HG03175 (cell line): ENCODE measurements around the gene WNK4.

ENCODE experiments used
- ATAC-seq: cut with Tn5 transposase; IDR thresholded peaks from one replicate; pipeline ENCODE4 v1.9.1; 2021; ENCODE audit warnings: mild to moderate bottlenecking, moderate library complexity; ENCODE audit not compliant: unreplicated experiment

WNK4 gene

DNA sequence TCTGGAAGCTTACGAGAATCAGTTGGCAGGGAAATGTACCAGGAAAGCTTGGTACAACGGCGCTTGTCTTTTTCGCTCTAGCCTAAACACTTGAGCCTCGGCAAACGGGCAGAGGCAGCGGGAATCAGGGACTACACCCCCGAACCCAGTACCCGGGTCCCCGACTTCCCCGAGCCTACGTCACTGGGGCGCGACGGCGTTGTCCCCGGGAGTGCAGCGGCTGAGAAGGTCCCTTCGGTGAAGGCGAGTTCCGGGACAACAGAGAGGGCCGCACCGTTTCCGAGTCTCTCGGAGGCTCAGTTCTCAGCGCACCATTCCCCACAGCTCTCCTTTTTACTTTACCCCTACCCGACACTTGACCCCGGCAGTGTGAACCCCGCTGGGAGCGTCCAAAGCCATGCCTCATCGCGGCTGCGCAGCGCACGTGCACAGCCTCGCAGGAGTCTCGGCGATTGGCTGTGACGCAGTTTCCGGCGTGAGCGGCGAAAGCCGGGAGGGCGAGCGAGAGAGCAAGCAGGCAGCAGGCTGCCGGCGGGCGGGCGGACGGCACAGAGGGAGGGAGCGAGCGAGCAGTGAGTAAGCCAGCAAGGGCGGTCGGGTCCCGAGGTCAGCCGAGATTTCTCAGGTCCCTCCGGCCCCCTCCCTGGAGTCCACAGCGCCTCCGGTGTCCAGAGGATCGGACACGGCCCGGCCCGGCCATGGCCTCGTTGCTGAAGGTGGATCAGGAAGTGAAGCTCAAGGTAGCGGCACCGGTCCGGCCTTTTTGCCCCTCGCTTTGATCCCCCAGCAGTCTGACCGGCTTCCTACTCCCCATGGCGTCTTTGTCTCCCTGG is 52.7 kb downstream of the WNK4 start, which contains the start of gene PSME3:
Gene PSME3 (plus strand): TSS at position 464 of the 833 bp plus-strand sequence. CDS start 235 bp downstream, at position 699.
- peak; percentile 86 for ATAC-seq

DNA sequence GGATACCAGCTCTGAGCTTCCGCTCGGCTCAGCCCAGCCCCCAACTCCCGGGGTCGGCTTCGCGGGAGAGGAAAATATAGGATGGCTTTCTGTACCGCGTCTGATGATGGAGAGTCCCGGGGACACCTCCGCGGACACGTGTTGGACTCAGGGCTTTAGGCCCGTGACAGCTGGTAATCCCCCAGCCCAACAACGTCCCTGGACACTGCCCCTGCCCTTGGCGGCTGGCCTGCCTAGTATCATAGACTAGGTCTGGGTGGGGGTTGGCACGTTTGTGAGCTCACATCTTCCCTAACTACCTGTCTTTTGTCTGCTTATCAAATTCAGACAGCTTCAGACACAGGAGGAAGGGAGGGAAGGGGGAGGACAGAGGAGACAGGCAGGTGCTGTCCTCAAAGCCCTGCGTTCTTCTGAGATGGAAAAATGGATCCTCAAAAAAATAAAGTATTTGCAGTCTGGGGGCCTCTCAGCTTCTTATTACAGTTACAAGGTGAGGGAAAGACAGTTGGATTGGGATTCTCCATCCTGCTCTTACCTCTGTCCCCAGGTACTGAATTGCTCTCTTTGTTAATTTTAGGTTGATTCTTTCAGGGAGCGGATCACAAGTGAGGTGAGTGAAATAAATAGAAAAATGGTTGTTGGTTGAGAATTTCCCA is 53.5 kb downstream of the WNK4 start:
- ATAC-seq: no peak

DNA sequence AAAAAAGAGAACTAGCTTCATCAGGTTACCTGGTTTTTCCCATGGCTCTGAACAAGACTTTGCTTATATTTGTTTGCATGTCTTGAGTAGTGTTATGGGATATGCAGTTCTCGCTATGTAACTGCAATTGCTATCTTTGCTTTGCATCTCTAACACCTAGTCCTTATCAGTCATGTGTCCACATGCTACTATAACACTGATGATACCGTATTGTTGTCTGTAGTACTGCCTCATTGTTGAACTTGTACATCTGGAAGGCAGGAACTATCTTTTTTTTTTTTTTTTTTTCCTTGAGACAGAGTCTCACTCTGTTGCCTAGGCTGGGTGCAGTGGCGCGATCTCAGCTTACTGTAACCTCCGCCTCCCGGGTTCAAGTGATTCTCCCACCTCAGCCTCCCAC is 55.3 kb downstream of the WNK4 start:
- ATAC-seq: no peak

DNA sequence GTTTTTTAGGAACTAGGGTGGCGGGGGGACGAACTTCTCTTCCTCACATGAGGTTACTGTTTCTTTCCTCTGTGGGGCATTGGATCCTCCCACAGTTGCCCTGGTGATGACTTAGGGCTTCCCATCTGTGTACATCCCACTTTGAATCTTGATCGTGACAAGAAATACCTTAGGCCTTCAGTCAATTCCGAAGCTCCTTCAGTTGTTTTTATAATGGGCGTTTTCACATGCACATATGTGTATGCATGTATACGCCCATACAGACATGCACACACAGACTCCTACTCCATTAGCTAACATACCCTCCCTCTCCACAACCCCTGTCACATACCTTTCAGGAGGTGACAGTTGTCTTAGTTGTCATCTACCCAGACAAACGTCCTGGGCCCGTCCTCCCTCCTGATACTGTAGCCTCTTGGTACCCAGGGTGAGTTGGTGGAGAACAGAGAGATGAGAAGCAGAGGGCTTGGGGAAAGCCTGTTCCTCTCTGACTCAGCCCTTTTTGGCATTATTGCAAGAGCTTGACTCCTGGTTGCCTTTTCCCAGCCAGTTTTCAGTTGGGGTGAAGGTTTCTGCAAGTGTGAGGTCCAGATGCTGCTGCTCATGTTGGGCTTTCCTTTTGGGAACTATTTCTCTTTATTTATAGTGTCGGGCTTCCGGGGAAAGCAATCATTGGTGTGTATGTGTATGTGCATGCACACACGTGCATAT is 61.7 kb downstream of the WNK4 start:
- no peak for ATAC-seq

DNA sequence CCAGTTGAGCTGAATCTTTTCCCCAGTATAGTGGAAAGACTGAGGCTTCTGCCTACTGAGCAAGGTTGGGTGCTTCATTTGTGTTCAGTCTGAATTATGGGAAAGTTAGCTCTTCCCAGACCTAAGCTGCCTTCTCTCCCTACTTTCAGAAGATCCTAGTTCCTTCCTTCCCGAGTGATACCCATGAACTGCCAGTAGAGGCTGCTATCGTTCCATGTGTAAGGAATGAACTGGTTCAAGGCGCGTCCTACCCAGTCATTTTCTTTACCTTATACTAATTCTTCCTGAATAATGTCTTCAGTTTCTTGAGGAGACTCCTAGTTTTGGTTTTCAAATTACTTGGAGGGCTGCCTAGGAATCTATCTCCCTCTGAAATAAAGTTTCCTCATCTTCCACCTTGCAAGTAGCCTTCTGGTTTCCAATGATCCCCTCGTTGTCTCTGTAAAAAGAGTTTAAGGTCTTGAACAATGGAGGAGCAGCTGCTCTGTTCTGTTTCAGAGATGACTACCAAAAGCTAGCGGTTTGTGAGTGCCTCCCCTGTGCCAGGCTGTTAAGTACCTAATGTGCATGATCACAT is 63.0 kb downstream of the WNK4 start:
- no peak for ATAC-seq

DNA sequence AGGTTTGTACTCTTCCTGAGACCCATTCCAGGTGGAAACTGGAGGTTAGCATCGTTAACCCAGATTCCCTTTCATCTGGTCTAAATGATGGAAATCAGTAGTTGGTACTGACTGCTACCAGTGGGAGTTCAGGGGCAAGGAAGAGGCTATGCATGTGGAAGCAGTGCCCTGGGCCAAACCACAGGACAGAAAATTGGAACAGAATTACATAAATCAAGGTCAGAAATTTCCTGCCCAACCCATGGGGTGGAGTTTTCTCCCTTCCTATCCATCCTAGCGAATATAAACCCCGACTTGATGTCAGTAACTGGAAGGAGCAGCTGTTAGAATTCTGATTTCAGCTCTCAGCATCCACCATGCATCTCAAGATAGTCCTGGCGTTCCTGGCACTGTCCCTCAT is 63.9 kb downstream of the WNK4 start, which contains the start of gene AOC2:
Gene AOC2 (plus strand): TSS at position 310 of the 400 bp plus-strand sequence. CDS start 47 bp downstream, at position 357.
- no peak for ATAC-seq

DNA sequence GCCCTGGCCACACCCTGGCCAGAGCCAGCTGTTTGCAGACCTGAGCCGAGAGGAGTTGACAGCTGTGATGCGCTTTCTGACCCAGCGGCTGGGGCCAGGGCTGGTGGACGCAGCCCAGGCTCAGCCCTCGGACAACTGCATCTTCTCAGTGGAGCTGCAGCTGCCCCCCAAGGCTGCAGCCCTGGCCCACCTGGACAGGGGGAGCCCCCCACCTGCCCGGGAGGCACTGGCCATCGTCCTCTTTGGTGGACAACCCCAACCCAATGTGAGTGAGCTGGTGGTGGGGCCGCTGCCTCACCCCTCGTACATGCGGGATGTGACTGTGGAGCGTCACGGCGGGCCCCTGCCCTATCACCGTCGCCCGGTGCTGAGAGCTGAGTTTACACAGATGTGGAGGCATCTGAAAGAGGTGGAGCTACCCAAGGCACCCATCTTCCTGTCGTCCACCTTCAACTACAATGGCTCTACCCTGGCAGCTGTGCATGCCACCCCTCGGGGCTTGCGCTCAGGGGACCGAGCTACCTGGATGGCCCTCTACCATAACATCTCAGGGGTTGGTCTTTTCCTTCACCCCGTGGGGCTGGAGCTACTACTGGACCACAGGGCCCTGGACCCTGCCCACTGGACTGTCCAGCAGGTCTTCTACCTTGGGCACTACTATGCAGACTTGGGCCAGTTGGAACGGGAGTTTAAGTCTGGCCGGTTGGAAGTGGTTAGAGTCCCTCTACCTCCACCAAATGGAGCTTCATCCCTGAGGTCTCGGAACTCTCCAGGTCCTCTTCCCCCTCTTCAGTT is 64.5 kb downstream of the WNK4 start:
- ATAC-seq: no peak

DNA sequence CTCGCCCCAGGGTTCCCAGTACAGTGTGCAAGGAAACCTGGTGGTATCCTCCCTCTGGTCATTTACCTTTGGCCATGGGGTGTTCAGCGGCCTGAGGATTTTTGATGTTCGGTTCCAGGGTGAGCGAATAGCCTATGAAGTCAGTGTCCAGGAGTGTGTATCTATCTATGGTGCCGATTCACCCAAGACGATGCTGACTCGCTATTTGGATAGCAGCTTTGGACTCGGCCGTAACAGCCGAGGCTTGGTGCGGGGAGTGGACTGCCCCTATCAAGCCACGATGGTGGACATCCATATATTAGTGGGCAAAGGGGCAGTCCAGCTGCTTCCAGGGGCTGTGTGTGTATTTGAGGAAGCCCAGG is 65.1 kb downstream of the WNK4 start:
- ATAC-seq: no peak

DNA sequence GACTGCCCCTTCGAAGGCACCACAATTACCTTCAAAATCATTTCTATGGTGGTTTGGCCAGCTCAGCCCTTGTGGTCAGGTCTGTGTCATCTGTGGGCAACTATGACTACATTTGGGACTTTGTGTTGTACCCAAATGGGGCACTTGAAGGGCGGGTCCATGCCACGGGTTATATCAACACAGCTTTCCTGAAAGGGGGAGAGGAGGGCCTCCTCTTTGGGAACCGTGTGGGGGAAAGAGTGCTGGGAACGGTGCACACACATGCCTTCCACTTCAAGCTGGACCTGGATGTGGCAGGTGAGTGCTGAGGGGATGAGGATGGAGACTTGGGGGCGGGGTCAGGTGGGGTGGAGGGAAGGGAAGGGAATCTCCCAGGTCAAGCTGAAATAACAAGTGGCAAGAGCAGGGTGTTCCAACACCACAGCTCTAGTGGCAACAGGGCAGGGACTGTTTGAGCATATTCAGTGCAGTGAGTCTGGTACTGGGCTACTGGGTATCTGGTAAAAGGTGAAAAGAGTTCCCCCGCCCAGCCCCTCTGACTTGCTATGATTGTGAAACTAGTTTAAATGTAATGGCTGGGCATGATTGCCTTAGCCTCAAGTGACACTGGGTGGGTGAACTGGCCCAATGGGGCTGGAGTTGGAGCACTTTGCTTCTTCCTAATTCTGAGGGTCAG is 65.6 kb downstream of the WNK4 start:
- no peak for ATAC-seq
